Thoracic aorta (tissue), 2 donors: Measurements from ENCODE around the gene NTN3. TPM values are rescaled to one million over a fixed set of nuclear protein-coding genes. Genes with fewer than 3 reads are reported as not detected.

ENCODE experiments used
- ATAC-seq: fragments of 150-250 bp; one replicate; pipeline ENCODE4 v1.8.0; 2017; ENCODE audit warnings: low read depth; ENCODE audit not compliant: insufficient number of reproducible peaks, low FRiP score
- DNase-seq: peaks from one replicate; pipeline ENCODE4 v3.0.0-alpha.2; 2020; ENCODE audit warnings: low spot score
- H3K27ac ChIP-seq, 2 donors: fragments of 200-600 bp; sonication (generic); 1 replicate in 1 of 2; 2 replicates in 1 of 2; pipeline ENCODE4 v1.5.1; 2016; ENCODE audit warnings: mild to moderate bottlenecking in 2 of 2, moderate library complexity in 2 of 2
- H3K27me3 ChIP-seq: fragments of 200-600 bp; sonication (generic); replicated peaks from 2 replicates; pipeline ENCODE4 v1.6.0; 2016; ENCODE audit warnings: mild to moderate bottlenecking; ENCODE audit not compliant: insufficient read depth
- H3K36me3 ChIP-seq: fragments of 200-600 bp; sonication (generic); one replicate; pipeline ENCODE4 v1.5.1; 2016
- H3K4me1 ChIP-seq, 2 donors: fragments of 200-600 bp; sonication (generic); 1 replicate in 1 of 2; 2 replicates in 1 of 2; pipeline versions ENCODE4 v1.5.1 to v1.6.0; 2016; ENCODE audit warnings: low read depth in 2 of 2, mild to moderate bottlenecking in 1 of 2; ENCODE audit not compliant: control insufficient read depth in 1 of 2
- H3K4me3 ChIP-seq: fragments of 200-600 bp; sonication (generic); 2 replicates; pipeline ENCODE4 v1.5.1; 2016; ENCODE audit warnings: mild to moderate bottlenecking
- H3K9me3 ChIP-seq: fragments of 200-600 bp; sonication (generic); 2 replicates; pipeline ENCODE4 v1.5.1; 2016
- total RNA-seq, 2 donors: library from RNA; depleted of rRNA; stranded (reverse); fragments of >200 nt; gene quantifications; one replicate each; pipeline versions ENCODE4 v1.1.0 to v1.2.3, GENCODE V29; 2016
- TF ChIP-seq, protein P1 (sequence below): fragments of 200-600 bp; sonication (generic); IDR thresholded peaks from one replicate; pipeline ENCODE4 v1.5.1; 2019; ENCODE audit warnings: antibody characterized with exemption

NTN3 gene
- total RNA-seq, 2 donors from 2014 or later: 0.28 TPM; not detected in 1

DNA sequence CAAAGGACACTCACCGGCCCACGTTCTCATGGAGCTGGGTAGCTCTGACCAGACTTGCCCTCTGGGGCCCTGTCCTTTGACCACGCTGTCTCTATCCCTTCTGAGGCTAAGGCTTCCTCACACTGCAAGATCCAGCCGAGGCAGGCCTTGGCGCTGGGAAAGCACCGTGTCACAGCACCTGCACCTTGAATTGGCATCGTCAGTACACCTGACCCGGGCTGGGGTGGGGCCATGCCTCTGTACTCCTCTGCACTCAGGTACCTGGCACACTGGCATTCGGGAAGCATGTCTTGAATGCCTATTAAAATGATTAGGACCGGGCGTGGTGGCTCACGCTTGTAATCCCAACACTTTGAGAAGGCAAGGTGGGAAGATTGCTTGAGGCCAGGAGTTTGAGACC is 9.9 kb downstream of the NTN3 start:
- Histone ChIP-seq H3K27me3 (no peaks in the 10 kb centered on the region), H3K27ac (no peak overlapping the region), H3K4me1 (peaks cover 10 to 26% of the 10 kb centered on the region in 2 donors), H3K9me3 (no peaks in the 10 kb centered on the region), H3K4me3 (no peak overlapping the region), H3K36me3 (no peaks in the 10 kb centered on the region)
- ATAC-seq: no peak
- TF ChIP-seq, protein P1, sequence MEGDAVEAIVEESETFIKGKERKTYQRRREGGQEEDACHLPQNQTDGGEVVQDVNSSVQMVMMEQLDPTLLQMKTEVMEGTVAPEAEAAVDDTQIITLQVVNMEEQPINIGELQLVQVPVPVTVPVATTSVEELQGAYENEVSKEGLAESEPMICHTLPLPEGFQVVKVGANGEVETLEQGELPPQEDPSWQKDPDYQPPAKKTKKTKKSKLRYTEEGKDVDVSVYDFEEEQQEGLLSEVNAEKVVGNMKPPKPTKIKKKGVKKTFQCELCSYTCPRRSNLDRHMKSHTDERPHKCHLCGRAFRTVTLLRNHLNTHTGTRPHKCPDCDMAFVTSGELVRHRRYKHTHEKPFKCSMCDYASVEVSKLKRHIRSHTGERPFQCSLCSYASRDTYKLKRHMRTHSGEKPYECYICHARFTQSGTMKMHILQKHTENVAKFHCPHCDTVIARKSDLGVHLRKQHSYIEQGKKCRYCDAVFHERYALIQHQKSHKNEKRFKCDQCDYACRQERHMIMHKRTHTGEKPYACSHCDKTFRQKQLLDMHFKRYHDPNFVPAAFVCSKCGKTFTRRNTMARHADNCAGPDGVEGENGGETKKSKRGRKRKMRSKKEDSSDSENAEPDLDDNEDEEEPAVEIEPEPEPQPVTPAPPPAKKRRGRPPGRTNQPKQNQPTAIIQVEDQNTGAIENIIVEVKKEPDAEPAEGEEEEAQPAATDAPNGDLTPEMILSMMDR: no peak
- DNase-seq: no peak

DNA sequence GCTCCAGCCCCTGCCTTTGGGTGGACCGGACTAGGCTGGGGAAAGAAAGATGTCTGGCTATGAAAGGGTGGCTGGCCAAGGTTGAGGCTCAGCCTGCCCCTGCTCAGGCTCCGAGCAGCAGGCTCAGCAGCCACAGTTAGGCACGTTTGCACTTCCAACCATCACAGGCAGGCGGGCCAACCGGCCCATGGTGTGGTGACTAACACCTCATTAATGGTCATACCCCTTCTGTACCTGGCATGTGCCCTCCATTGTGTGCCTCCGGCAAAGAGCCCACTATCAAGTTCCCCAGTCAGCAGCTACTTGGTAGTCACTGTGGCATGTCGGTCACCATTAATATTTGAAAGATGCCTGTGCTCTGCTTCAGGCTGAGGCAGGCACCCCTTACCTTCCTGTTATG is 10.6 kb downstream of the NTN3 start:
- Histone ChIP-seq H3K4me3 (no peak overlapping the region), H3K27me3 (no peaks in the 10 kb centered on the region), H3K4me1 (peaks cover 9 to 23% of the 10 kb centered on the region in 2 donors), H3K9me3 (no peaks in the 10 kb centered on the region), H3K36me3 (no peaks in the 10 kb centered on the region), H3K27ac (peak overlapping the region in 1 of 2 donors; percentile 16)
- DNase-seq (no peak), ATAC-seq (no peak)
- TF ChIP-seq, protein P1: no peak

DNA sequence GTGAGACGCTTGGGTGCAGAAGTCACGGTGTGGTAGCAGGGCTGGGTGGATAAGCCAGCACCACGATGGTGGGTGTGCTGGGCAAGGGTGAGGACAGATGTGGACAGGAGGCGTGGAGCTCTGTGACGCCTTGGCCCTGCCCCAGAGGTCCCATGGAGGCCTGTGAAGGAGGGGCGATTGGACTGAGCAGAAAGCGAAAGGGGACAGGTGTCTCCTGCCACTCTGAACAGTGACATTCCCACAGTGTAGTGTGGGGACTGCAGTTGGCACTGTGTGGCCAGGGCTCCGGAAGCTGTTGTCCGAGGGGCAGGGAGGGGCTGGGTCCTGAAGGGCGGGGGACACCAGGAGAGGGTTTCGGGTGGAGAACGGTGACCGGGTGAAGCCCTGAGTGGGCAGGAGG is 11.2 kb downstream of the NTN3 start:
- Histone ChIP-seq H3K27ac (peak overlapping the region in 1 of 2 donors; percentile 16), H3K4me3 (peak overlapping the region; percentile 59), H3K4me1 (peaks cover 9 to 23% of the 10 kb centered on the region in 2 donors), H3K27me3 (no peaks in the 10 kb centered on the region), H3K36me3 (no peaks in the 10 kb centered on the region), H3K9me3 (no peaks in the 10 kb centered on the region)
- no peak for DNase-seq
- peak; percentile 4 for ATAC-seq
- TF ChIP-seq, protein P1: no peak

DNA sequence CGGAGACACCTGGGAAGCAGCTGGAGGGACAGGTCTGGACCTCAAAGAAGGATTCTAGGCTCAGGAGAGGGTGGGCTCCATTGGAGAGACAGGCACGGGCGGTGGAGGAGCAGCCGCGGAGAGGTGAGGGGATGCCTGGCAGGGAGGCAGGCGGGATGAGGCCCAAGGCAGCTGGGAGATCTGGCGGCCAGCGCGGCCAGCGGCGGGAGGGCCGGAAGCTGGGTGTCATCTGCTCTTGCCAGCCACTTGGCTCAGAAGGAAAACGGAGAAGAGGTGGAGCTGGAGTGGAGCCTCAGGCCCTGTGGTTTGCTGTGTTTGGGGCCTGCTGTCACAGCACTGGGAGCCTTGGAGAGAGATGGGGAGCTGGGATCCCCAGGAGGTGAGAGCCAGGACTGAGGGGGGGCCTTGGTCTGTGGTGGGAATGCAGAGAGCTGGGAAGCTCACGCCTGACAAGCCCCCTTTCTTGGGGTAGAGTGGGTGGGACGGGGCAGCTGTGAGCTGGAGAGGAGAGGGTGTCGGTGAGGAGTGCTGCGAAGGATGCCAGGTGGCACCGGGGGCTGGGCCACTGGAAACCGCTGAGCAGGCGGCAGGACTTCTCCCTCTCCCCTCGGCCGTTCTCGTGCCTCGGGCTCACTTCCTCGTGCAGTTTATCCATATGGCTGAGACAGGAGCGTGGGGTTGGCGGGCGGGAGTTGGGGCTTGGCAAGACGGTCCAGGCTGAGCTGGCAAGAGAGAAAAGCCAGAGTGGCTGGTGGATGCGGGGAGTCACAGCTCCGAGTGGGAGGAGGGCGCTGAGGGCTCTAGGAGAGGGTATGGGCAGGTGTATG is 11.8 kb downstream of the NTN3 start:
- peak; percentile 13 for ATAC-seq
- H3K4me3 ChIP-seq: peak overlapping the region; percentile 59
- no peaks in the 10 kb centered on the region for H3K27me3 ChIP-seq
- DNase-seq: no peak
- peaks cover 9 to 23% of the 10 kb centered on the region in 2 donors for H3K4me1 ChIP-seq
- H3K36me3 ChIP-seq: no peaks in the 10 kb centered on the region
- TF ChIP-seq, protein P1: no peak
- H3K9me3 ChIP-seq: no peaks in the 10 kb centered on the region
- peak overlapping the region; percentile 6 to 52 for H3K27ac ChIP-seq

DNA sequence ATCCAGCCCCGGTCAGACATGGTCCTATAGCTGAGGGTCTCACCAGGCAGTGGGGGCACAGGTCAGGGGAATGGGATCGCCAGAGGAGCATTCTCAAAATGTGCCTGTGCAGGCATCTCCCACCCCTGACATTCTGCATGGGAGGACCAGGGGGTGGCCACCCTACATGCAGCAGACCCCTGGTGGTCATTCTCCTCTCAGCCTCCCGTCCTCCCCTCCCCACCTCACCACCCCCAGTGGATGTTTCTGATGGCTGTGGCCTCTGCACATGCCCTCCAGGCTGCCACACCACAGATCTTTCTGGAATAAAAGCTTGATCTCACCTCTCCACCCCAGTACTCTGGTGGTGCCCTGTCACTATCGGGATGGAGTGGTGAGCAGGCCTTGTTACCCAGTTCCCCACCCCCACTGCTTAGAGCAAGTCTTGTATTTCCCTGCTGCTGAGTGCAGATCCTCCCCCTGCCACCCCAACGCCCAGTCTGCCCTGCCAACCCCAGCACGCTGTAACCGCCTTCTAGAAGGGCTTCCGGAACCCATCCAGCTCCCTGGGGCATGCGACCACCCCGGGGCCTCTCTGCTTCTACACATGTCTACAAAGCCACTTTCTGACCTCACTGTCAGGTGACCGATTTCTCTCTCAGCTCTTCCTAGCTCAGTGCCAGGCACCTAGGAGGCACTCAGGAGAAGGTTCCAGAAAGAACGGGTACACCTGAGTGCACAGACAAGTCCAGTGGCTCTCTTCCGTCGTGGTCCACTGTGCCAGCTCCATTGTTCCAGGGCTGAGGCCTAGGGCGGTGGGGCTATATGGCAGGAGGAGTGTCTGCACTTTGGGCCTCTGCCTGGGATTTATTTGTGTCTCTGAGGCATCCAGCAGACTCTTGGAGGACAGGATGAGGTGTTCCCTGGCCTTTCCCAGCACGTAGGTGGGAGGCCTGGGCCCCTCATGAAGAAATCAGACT is 13.1 kb downstream of the NTN3 start:
- TF ChIP-seq, protein P1: no peak
- Histone ChIP-seq H3K4me3 (no peak overlapping the region), H3K4me1 (peaks cover 9 to 23% of the 10 kb centered on the region in 2 donors), H3K27ac (no peak overlapping the region), H3K9me3 (no peaks in the 10 kb centered on the region), H3K36me3 (no peaks in the 10 kb centered on the region), H3K27me3 (no peaks in the 10 kb centered on the region)
- ATAC-seq (no peak), DNase-seq (no peak)
